B cell (primary cell): ENCODE measurements around the gene PLEKHH1. TPM values are rescaled to one million over a fixed set of nuclear protein-coding genes. Genes with fewer than 3 reads are reported as not detected.

Experiments
- ATAC-seq: fragments of 200-7000 bp; cut with Tn5 transposase; one replicate; pipeline ENCODE4 v1.10.0; 2021; ENCODE audit warnings: low read depth, mild to moderate bottlenecking, moderate number of reproducible peaks, moderate library complexity
- CTCF ChIA-PET: fragments of 350-600 bp; sonication (Branson Sonifier 250); formaldehyde crosslinking; loops from one replicate; lab custom pipeline; 2021; ENCODE audit warnings: antibody characterized with exemption, inconsistent platforms; lab: Charles Lee
- POLR2A ChIA-PET: fragments of 350-600 bp; sonication (Branson Sonifier 250); formaldehyde crosslinking; loops from one replicate; lab custom pipeline; 2021; ENCODE audit warnings: antibody characterized with exemption; lab: Charles Lee
- DNase-seq: peaks from one replicate; pipeline ENCODE4 v3.0.0; 2013
- H2AFZ ChIP-seq: 2 replicates; pipeline ENCODE4 v1.6.1; 2012; ENCODE audit warnings: mild to moderate bottlenecking, low read depth, low read length; ENCODE audit not compliant: insufficient read depth, poor library complexity, severe bottlenecking
- H3K27ac ChIP-seq, 2 donors: 1 replicate in 1 of 2; 2 replicates in 1 of 2; pipeline ENCODE4 v1.5.1; 2012 to 2013; ENCODE audit warnings: low read length in 2 of 2, mild to moderate bottlenecking in 2 of 2, moderate library complexity in 1 of 2
- H3K27me3 ChIP-seq, 4 experiments: fragments of 200-600 bp in 1 of 4; sonication (generic) in 1 of 4; replicated peaks in 1 of 4; 1 replicate in 2 of 4; 2 replicates in 2 of 4; pipeline versions ENCODE4 v1.6.1 to v1.7.0; 2013 to 2016; ENCODE audit warnings: low read length in 3 of 4, mild to moderate bottlenecking in 2 of 4, mixed read lengths in 1 of 4, moderate library complexity in 1 of 4; ENCODE audit not compliant: insufficient read depth in 4 of 4, control insufficient read depth in 3 of 4; ENCODE audit errors: control extremely low read depth in 1 of 4
- H3K36me3 ChIP-seq, 2 experiments: replicated peaks in 1 of 2; 1 replicate in 1 of 2; 2 replicates in 1 of 2; pipeline versions ENCODE4 v1.6.1 to v1.7.1; 2013; ENCODE audit warnings: low read length in 1 of 2; ENCODE audit not compliant: insufficient read depth in 2 of 2, control insufficient read depth in 1 of 2; ENCODE audit errors: control extremely low read depth in 1 of 2, extremely low read depth in 1 of 2
- H3K4me1 ChIP-seq, 2 donors: fragments of 200-600 bp in 1 of 2; sonication (generic) in 1 of 2; 1 replicate in 1 of 2; 2 replicates in 1 of 2; pipeline versions ENCODE4 v1.5.1 to v1.6.1; 2013 to 2017; ENCODE audit warnings: low read length in 2 of 2; ENCODE audit not compliant: control insufficient read depth in 2 of 2, insufficient read depth in 2 of 2
- H3K4me2 ChIP-seq: replicated peaks from 2 replicates; pipeline ENCODE3; 2012; ENCODE audit warnings: mild to moderate bottlenecking, low read depth, low read length; ENCODE audit not compliant: poor library complexity, severe bottlenecking
- H3K4me3 ChIP-seq, 5 experiments: fragments of 200-600 bp in 1 of 5; sonication (generic) in 1 of 5; 1 replicate in 3 of 5; 2 replicates in 2 of 5; pipeline versions ENCODE4 v1.5.1 to v1.7.0; 2011 to 2016; ENCODE audit warnings: low read length in 4 of 5, mild to moderate bottlenecking in 4 of 5, low read depth in 2 of 5, control low read depth in 1 of 5, moderate library complexity in 1 of 5; ENCODE audit not compliant: insufficient read depth in 1 of 5; ENCODE audit errors: control extremely low read depth in 1 of 5, extremely low read depth in 1 of 5
- H3K79me2 ChIP-seq: fragments of 200-600 bp; sonication (generic); one replicate; pipeline ENCODE4 v1.6.0; 2016; ENCODE audit warnings: low read length; ENCODE audit not compliant: control insufficient read depth, insufficient read depth
- H3K9ac ChIP-seq: fragments of 200-600 bp; sonication (generic); 2 replicates; pipeline ENCODE4 v1.6.1; 2017; ENCODE audit warnings: mild to moderate bottlenecking, low read length, moderate library complexity
- H3K9me3 ChIP-seq, 3 donors: one replicate each; pipeline versions ENCODE4 v1.6.1 to v1.7.1; 2013; ENCODE audit warnings: low read length in 2 of 3; ENCODE audit not compliant: control insufficient read depth in 2 of 3, insufficient read depth in 1 of 3; ENCODE audit errors: control extremely low read depth in 1 of 3
- H4K20me1 ChIP-seq: 2 replicates; pipeline ENCODE4 v1.6.0; 2012; ENCODE audit warnings: mild to moderate bottlenecking, low read length; ENCODE audit not compliant: insufficient read depth, control insufficient read depth, poor library complexity, severe bottlenecking
- H3K27ac Mint-ChIP-seq: one replicate; pipeline ENCODE4 v1.8.0; 2021; ENCODE audit warnings: mixed read lengths
- H3K27me3 Mint-ChIP-seq: one replicate; pipeline ENCODE4 v1.8.0; 2021; ENCODE audit warnings: mixed read lengths
- H3K4me1 Mint-ChIP-seq: one replicate; pipeline ENCODE4 v1.8.0; 2021; ENCODE audit warnings: mixed read lengths
- H3K4me3 Mint-ChIP-seq: one replicate; pipeline ENCODE4 v1.8.0; 2021; ENCODE audit warnings: mixed read lengths
- H3K9me3 Mint-ChIP-seq: one replicate; pipeline ENCODE4 v1.8.0; 2022; ENCODE audit warnings: mixed read lengths; ENCODE audit not compliant: insufficient read depth
- CTCF ChIP-seq: fragments of 200-600 bp; IDR thresholded peaks from one replicate; pipeline ENCODE4 v1.8.0; 2022; ENCODE audit warnings: antibody characterized with exemption, mild to moderate bottlenecking
- EZH2 ChIP-seq: IDR thresholded peaks from 2 replicates; pipeline ENCODE4 v1.6.1; 2012; ENCODE audit warnings: borderline replicate concordance, low read depth, mild to moderate bottlenecking, moderate library complexity, low read length; ENCODE audit not compliant: insufficient read depth, poor library complexity, severe bottlenecking
- WGBS: methylation state at CpG from one replicate; pipeline ENCODE4 v1.1.5; 2013; ENCODE audit warnings: missing lambda C conversion rate; ENCODE audit not compliant: insufficient coverage; 5-methylcytosine and 5-hydroxymethylcytosine counted together
- intact Hi-C: fragments of 100-400 bp; cut with micrococcal nuclease; formaldehyde crosslinking; loops from one replicate; pipeline ENCODE4 v1.10.0; 2022
- polyA plus RNA-seq: library from polyadenylated mRNA; depleted of rRNA; stranded (reverse); fragments of >200 nt; gene quantifications from 2 replicates; pipeline ENCODE4 v1.2.3, GENCODE V29; 2012
- total RNA-seq, 2 donors: library from RNA; stranded (reverse); fragments of 120-200 nt in 1 of 2; gene quantifications; 1 replicate in 1 of 2; 2 replicates in 1 of 2; pipeline versions ENCODE4 v1.2.3 to v1.2.4, GENCODE V29; 2013 to 2022

Gene PLEKHH1
- total and polyA plus RNA-seq, 2 donors (not counting 1 experiment from before 2014, with no cell fraction given), result 0.17 to 0.37 TPM

GRCh38 chr14:67636361-67636919, 103.3 kb downstream of the PLEKHH1 start:
- Mint-ChIP-seq H3K27ac (no peak overlapping the region), H3K9me3 (no peaks in the 10 kb centered on the region), H3K4me1 (no peaks in the 10 kb centered on the region), H3K4me3 (no peak overlapping the region), H3K27me3 (no peaks in the 10 kb centered on the region)
- Histone ChIP-seq H3K27me3 (no peaks in the 10 kb centered on the region), H3K4me3 (no peak overlapping the region), H3K4me2 (no peak overlapping the region), H3K79me2 (no peaks in the 10 kb centered on the region), H3K9ac (no peak overlapping the region), H3K9me3 (no peaks in the 10 kb centered on the region), H2AFZ (no peak overlapping the region), H3K4me1 (no peaks in the 10 kb centered on the region), H3K27ac (no peak overlapping the region), H4K20me1 (no peaks in the 10 kb centered on the region), H3K36me3 (no peaks in the 10 kb centered on the region)
- ChIA-PET POLR2A (no interaction called here), CTCF (no interaction called here)
- intact Hi-C loops, result loop anchor here (5.0 kb wide), 1 partner anchor 39 kb away; no protein-coding TSS in a partner anchor
- ATAC-seq, result no peak
- DNase-seq, result no peak
- TF ChIP-seq CTCF (no peak), EZH2 (no peak)
- 94% methylated on average over 3 of the region's 3 CpGs for WGBS

GRCh38 chr14:67638642-67639041, 105.6 kb downstream of the PLEKHH1 start:
- H3K27ac Mint-ChIP-seq, result no peak overlapping the region
- CTCF ChIA-PET, result no interaction called here

More at GRCh38 chr14:67638642-67639041, 105.6 kb downstream of the PLEKHH1 start:
- H3K4me3 ChIP-seq, result no peak overlapping the region
- H3K9me3 Mint-ChIP-seq, result no peaks in the 10 kb centered on the region
- no peaks in the 10 kb centered on the region for H3K4me1 ChIP-seq
- H2AFZ ChIP-seq, result no peak overlapping the region
- no peaks in the 10 kb centered on the region for H3K27me3 Mint-ChIP-seq
- H3K9ac ChIP-seq, result no peak overlapping the region
- intact Hi-C loops, result loop anchor here (5.0 kb wide), 1 partner anchor 41 kb away; no protein-coding TSS in a partner anchor
- H3K4me3 Mint-ChIP-seq, result no peak overlapping the region
- no peaks in the 10 kb centered on the region for H3K79me2 ChIP-seq
- POLR2A ChIA-PET, result no interaction called here
- H3K27ac ChIP-seq, result no peak overlapping the region
- no peaks in the 10 kb centered on the region for H3K36me3 ChIP-seq
- ATAC-seq (no peak), DNase-seq (no peak)
- TF ChIP-seq EZH2 (no peak), CTCF (no peak)
- no peaks in the 10 kb centered on the region for H3K27me3 ChIP-seq
- H3K4me2 ChIP-seq, result no peak overlapping the region
- 90% methylated on average over 2 of the region's 3 CpGs for WGBS
- H4K20me1 ChIP-seq, result no peaks in the 10 kb centered on the region
- no peaks in the 10 kb centered on the region for H3K4me1 Mint-ChIP-seq
- no peaks in the 10 kb centered on the region for H3K9me3 ChIP-seq
